ENCODE results near the gene TMEM80.

Gene TMEM80

DNA sequence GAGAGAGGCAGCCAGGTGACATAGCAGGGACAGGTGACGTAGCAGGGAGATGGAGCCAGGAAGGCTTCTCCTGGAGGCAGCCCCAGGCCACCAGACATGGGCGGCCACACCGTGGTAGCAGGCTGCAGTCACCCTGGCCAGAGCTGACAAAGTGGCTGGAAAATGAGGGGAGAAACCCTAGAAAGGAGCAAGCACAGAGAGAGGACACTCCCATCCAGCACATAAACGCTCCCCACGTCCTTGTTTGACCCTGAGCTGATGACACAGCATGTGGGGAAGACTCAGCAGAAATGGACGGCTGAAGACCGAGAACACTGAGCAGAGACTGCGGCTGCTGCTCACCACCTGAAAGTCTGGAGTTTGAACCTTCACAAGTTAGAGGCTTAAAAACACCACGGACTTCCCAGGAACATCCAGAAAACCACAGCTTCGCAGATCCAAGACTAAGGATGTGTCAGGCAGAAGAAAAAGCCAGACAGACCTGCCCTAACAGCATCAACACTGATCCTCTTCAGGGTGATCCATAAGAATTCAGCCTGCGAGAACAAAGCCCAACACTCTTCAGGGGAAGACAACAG lies 29.8 kb upstream of the TMEM80 start:
- DNase-seq (ENCODE audit: low spot score) (no peak), ATAC-seq (ENCODE audit: low read depth) (no peak)
- H3K4me1 ChIP-seq (ENCODE audit: insufficient read depth, poor library complexity, severe bottlenecking), result no peaks in the 10 kb centered on the region
- no peaks in the 10 kb centered on the region for H3K27me3 ChIP-seq (ENCODE audit: insufficient read depth, poor library complexity, severe bottlenecking)
- no peaks in the 10 kb centered on the region for H3K9me3 ChIP-seq (ENCODE audit: severe bottlenecking)
- H3K27ac ChIP-seq (ENCODE audit: poor library complexity, severe bottlenecking), result no peak overlapping the region
- no peak for TF ChIP-seq CTCF (IDR thresholded peaks at IDR 0.05; ENCODE audit: poor library complexity, severe bottlenecking)
- no peak overlapping the region for H3K4me3 ChIP-seq (ENCODE audit: severe bottlenecking)
- H3K36me3 ChIP-seq (ENCODE audit: low read depth), result peaks cover 35% of the 10 kb centered on the region

DNA sequence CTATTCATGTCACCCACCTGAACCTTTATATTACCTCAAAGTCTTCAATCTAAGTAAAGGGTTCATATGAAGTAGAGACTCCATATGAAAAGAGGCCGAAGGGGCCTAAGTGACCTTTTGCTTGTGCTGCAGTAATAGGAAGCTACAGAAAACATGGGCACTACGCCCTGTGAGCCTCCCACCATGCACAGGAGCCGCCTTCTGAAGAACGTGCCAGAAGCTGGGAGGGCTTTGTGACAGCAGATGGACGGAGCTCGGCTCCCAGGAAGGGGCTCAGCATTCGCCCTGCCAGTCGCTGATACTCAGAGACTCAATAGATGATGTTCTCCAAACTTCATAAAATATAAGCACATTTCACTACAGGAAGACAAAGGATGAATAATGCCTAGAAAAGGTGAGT lies 21.8 kb upstream of the TMEM80 start:
- Histone ChIP-seq H3K36me3 (ENCODE audit: low read depth) (peaks cover 57% of the 10 kb centered on the region), H3K27me3 (ENCODE audit: insufficient read depth, poor library complexity, severe bottlenecking) (no peaks in the 10 kb centered on the region), H3K27ac (ENCODE audit: poor library complexity, severe bottlenecking) (no peak overlapping the region), H3K9me3 (ENCODE audit: severe bottlenecking) (no peaks in the 10 kb centered on the region), H3K4me1 (ENCODE audit: insufficient read depth, poor library complexity, severe bottlenecking) (no peaks in the 10 kb centered on the region), H3K4me3 (ENCODE audit: severe bottlenecking) (no peak overlapping the region)
- ATAC-seq (ENCODE audit: low read depth) (no peak), DNase-seq (ENCODE audit: low spot score) (no peak)
- TF ChIP-seq CTCF (IDR thresholded peaks at IDR 0.05; ENCODE audit: poor library complexity, severe bottlenecking), result no peak

DNA sequence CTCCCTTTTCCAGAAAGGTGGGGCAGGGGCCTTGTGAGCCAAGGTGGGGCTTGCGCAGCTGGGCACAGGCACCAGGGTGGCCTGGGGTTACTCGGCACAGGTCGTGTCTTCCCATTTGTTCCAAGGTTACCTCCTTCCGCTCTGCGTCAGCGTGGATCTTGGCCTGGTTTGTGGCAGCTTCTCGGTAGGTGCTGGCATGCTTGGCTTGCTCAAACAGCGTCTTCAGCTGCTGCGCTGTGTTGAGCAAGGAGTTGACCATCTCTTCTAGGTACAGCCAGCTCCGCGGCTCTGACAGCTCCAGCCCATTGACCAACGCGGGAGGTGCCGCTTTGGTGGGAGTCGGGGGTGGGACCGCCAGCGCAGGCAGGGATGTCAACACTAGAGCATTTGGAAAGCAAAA lies 21.2 kb upstream of the TMEM80 start:
- Histone ChIP-seq H3K27ac (ENCODE audit: poor library complexity, severe bottlenecking) (no peak overlapping the region), H3K4me3 (ENCODE audit: severe bottlenecking) (no peak overlapping the region), H3K27me3 (ENCODE audit: insufficient read depth, poor library complexity, severe bottlenecking) (no peaks in the 10 kb centered on the region), H3K9me3 (ENCODE audit: severe bottlenecking) (no peaks in the 10 kb centered on the region), H3K4me1 (ENCODE audit: insufficient read depth, poor library complexity, severe bottlenecking) (no peaks in the 10 kb centered on the region), H3K36me3 (ENCODE audit: low read depth) (peaks cover 60% of the 10 kb centered on the region)
- ATAC-seq (ENCODE audit: low read depth) (no peak), DNase-seq (ENCODE audit: low spot score) (no peak)
- TF ChIP-seq CTCF (IDR thresholded peaks at IDR 0.05; ENCODE audit: poor library complexity, severe bottlenecking), result no peak

GRCh38 chr11:678297-678696 lies 17.3 kb upstream of the TMEM80 start:
- DNase-seq (ENCODE audit: low spot score) (no peak), ATAC-seq (ENCODE audit: low read depth) (no peak)
- Histone ChIP-seq H3K4me3 (ENCODE audit: severe bottlenecking) (no peak overlapping the region), H3K27ac (ENCODE audit: poor library complexity, severe bottlenecking) (no peak overlapping the region), H3K27me3 (ENCODE audit: insufficient read depth, poor library complexity, severe bottlenecking) (no peaks in the 10 kb centered on the region), H3K36me3 (ENCODE audit: low read depth) (peaks cover 62% of the 10 kb centered on the region), H3K4me1 (ENCODE audit: insufficient read depth, poor library complexity, severe bottlenecking) (no peaks in the 10 kb centered on the region), H3K9me3 (ENCODE audit: severe bottlenecking) (no peaks in the 10 kb centered on the region)
- no peak for TF ChIP-seq CTCF (IDR thresholded peaks at IDR 0.05; ENCODE audit: poor library complexity, severe bottlenecking)

DNA sequence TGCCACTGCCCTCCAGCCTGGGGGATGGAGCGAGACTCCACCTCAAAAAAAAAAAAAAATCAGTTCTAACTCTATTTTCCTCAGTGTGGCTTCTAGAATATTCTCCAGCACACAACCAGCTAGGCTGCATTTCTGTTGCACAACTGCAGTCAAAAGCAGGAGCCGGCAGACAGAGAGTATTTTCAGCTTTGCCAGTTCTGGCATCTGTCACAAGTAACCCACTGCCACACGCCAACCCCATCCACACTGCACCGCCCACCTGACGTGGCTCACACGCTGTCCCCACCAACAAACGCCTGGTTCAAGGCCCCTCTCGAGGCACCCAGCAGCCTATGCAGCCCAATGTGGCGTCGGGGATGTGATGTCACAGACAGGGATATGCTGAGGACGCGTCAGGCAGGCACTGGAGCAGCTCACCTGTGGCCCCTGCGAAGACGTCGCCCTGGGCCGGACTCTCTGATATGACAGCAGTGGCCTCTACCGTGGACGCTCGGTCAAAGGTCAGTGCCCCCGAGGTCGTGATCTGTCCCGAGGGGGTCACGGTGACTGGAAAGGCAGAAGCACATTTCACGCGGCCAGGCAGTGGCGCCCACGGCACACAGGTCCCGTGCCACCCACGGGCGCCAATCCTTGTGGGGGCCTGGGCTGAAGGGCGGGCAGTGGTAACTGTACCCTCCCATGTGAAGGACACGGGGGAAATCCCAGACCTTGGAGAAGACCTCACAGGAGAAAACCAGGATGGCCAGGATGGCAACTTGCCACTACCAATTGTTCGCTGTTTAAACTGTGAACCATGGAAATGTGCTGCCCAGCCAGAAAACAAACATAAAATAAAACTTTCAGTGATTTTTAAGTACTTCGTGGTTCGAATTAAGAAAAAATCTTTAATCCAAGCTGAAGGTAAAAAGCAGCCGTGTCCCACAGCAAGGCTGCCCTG lies 16.1 kb upstream of the TMEM80 start:
- no peak for TF ChIP-seq CTCF (IDR thresholded peaks at IDR 0.05; ENCODE audit: poor library complexity, severe bottlenecking)
- DNase-seq (ENCODE audit: low spot score) (no peak), ATAC-seq (ENCODE audit: low read depth) (no peak)

More for the DNA sequence above, 16.1 kb upstream of the TMEM80 start:
- no peak overlapping the region for H3K4me3 ChIP-seq (ENCODE audit: severe bottlenecking)
- H3K27me3 ChIP-seq (ENCODE audit: insufficient read depth, poor library complexity, severe bottlenecking), result no peaks in the 10 kb centered on the region
- H3K9me3 ChIP-seq (ENCODE audit: severe bottlenecking), result no peaks in the 10 kb centered on the region
- no peak overlapping the region for H3K27ac ChIP-seq (ENCODE audit: poor library complexity, severe bottlenecking)
- peaks cover 62% of the 10 kb centered on the region for H3K36me3 ChIP-seq (ENCODE audit: low read depth)
- no peaks in the 10 kb centered on the region for H3K4me1 ChIP-seq (ENCODE audit: insufficient read depth, poor library complexity, severe bottlenecking)

All from RWPE2 (cell line).